ENCODE results near the gene NDUFAF5. TPM values are rescaled to one million over a fixed set of nuclear protein-coding genes. Genes with fewer than 3 reads are reported as not detected.

Gene NDUFAF5
- total and polyA plus RNA-seq, 2 experiments from 2014 or later = 16.6 to 21.3 TPM

DNA sequence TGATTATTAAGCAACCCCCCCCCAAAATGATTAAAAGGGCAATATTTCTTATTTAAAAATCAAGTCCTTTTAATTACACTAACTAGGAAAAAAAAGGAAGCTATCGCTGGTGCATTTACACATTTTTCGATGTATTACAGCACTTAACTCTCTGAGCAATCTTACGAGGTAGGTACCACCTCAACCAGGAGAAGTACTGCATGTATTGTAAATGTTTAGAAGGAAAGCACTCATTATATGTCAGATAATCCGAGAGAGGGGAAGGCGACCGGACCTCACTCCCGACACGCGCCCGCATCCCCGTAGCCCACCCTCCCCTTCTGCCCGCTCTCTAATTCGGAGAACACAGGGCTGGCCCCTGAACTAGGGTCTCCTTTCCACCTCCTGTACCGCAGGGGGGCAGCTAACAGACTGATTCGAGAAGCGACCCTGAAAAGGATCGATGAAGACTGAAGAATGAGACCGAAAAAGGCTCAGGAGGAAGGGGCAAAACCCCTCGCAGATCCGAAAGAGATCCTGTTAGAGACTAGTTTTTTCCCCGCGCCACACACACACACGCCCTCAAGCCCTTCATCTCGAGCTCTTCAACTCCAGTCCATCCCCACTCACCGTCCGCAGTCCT is 446 bp upstream of the NDUFAF5 start:
- under 1% methylated on average over 22 of the region's 26 CpGs for WGBS (ENCODE audit: low lambda C conversion rate, missing lambda C conversion rate)
- TF ChIP-seq, protein P1, sequence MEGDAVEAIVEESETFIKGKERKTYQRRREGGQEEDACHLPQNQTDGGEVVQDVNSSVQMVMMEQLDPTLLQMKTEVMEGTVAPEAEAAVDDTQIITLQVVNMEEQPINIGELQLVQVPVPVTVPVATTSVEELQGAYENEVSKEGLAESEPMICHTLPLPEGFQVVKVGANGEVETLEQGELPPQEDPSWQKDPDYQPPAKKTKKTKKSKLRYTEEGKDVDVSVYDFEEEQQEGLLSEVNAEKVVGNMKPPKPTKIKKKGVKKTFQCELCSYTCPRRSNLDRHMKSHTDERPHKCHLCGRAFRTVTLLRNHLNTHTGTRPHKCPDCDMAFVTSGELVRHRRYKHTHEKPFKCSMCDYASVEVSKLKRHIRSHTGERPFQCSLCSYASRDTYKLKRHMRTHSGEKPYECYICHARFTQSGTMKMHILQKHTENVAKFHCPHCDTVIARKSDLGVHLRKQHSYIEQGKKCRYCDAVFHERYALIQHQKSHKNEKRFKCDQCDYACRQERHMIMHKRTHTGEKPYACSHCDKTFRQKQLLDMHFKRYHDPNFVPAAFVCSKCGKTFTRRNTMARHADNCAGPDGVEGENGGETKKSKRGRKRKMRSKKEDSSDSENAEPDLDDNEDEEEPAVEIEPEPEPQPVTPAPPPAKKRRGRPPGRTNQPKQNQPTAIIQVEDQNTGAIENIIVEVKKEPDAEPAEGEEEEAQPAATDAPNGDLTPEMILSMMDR (IDR thresholded peaks at IDR 0.05; ENCODE audit: poor library complexity) = no peak
- no peak for TF ChIP-seq EZH2 (IDR thresholded peaks at IDR 0.05; ENCODE audit: borderline replicate concordance)
- TF ChIP-seq EZH2phosphoT487 (IDR thresholded peaks at IDR 0.05; ENCODE audit: low read depth, severe bottlenecking, unreplicated experiment) = no peak
- H3K4me3 ChIP-seq = peak overlapping the region; percentile 47
- no peaks in the 10 kb centered on the region for H4K20me1 ChIP-seq (ENCODE audit: insufficient read depth, poor library complexity, severe bottlenecking)
- H2AFZ ChIP-seq = peak overlapping the region; percentile 81
- peak overlapping the region; percentile 96 for H3K27ac ChIP-seq
- H3K4me2 ChIP-seq = peak overlapping the region; percentile 78
- peaks cover 25% of the 10 kb centered on the region for H3K4me1 ChIP-seq (ENCODE audit: insufficient read depth)
- H3K9me3 ChIP-seq (ENCODE audit: low read depth) = no peaks in the 10 kb centered on the region
- H3K79me2 ChIP-seq = peaks cover 66% of the 10 kb centered on the region
- no peak for DNase-seq (ENCODE audit: low spot score)
- H3K9me2 ChIP-seq (replicated peaks; ENCODE audit: insufficient read depth) = no peaks in the 10 kb centered on the region
- no peaks in the 10 kb centered on the region for H3K36me3 ChIP-seq (replicated peaks; ENCODE audit: insufficient read depth, low read depth)
- no peaks in the 10 kb centered on the region for H3K27me3 ChIP-seq

GRCh38 chr20:13786143-13786828 is 1.5 kb downstream of the NDUFAF5 start:
- H3K4me3 ChIP-seq = peak overlapping the region; percentile 77
- H3K9me3 ChIP-seq (ENCODE audit: low read depth) = no peaks in the 10 kb centered on the region
- H3K27me3 ChIP-seq = no peaks in the 10 kb centered on the region
- no peak for TF ChIP-seq EZH2phosphoT487 (IDR thresholded peaks at IDR 0.05; ENCODE audit: low read depth, severe bottlenecking, unreplicated experiment)
- no peak for TF ChIP-seq EZH2 (IDR thresholded peaks at IDR 0.05; ENCODE audit: borderline replicate concordance)
- TF ChIP-seq, protein P1 (IDR thresholded peaks at IDR 0.05; ENCODE audit: poor library complexity) = no peak
- H3K4me1 ChIP-seq (ENCODE audit: insufficient read depth) = peaks cover 25% of the 10 kb centered on the region
- no peaks in the 10 kb centered on the region for H3K9me2 ChIP-seq (replicated peaks; ENCODE audit: insufficient read depth)
- H3K27ac ChIP-seq = peak overlapping the region; percentile 96
- no peaks in the 10 kb centered on the region for H4K20me1 ChIP-seq (ENCODE audit: insufficient read depth, poor library complexity, severe bottlenecking)
- WGBS (ENCODE audit: low lambda C conversion rate, missing lambda C conversion rate) = 64% methylated on average over 8 of the region's 8 CpGs
- H2AFZ ChIP-seq = no peak overlapping the region
- no peak for DNase-seq (ENCODE audit: low spot score)
- H3K36me3 ChIP-seq (replicated peaks; ENCODE audit: insufficient read depth, low read depth) = no peaks in the 10 kb centered on the region
- peak overlapping the region; percentile 78 for H3K4me2 ChIP-seq
- peaks cover 58% of the 10 kb centered on the region for H3K79me2 ChIP-seq

DNA sequence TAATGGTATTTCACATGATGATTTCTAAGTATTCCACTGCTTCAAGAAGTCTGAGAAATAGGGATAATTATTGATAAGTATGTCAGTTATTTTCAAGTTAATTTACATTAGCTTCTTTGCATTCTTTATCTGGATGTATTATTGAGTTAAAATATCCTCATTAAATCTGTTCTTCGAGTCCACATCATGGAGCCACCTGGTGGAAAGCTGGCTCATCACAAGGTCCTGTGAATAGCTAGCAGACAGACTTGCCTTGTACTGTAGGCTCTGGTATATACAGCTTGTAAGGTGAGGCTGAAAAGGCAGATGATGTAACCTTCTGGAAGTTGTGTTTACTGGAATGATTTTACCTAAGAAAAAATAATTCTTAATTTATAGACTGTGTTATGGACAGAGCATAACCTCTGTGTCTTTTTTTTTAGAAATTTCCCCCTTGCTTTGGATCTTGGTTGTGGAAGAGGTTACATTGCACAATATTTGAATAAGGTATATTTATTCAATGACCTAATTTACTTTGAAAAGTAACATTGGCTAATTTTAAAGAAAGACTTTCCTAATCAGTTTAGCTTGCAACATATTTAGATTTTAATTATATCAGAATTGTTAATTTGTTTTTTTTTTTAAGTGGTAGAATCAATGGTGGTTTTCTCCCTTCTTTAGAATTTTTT is 3.5 kb downstream of the NDUFAF5 start:
- 13% methylated on average over 1 of the region's 1 CpG for WGBS (ENCODE audit: low lambda C conversion rate, missing lambda C conversion rate)
- Histone ChIP-seq H3K27ac (no peak overlapping the region), H4K20me1 (ENCODE audit: insufficient read depth, poor library complexity, severe bottlenecking) (no peaks in the 10 kb centered on the region), H3K4me2 (no peak overlapping the region), H3K9me3 (ENCODE audit: low read depth) (no peaks in the 10 kb centered on the region), H3K27me3 (no peaks in the 10 kb centered on the region), H3K36me3 (replicated peaks; ENCODE audit: insufficient read depth, low read depth) (no peaks in the 10 kb centered on the region), H3K9me2 (replicated peaks; ENCODE audit: insufficient read depth) (no peaks in the 10 kb centered on the region), H2AFZ (no peak overlapping the region), H3K79me2 (peaks cover 42% of the 10 kb centered on the region), H3K4me1 (ENCODE audit: insufficient read depth) (peaks cover 25% of the 10 kb centered on the region), H3K4me3 (no peak overlapping the region)
- TF ChIP-seq, protein P1 (IDR thresholded peaks at IDR 0.05; ENCODE audit: poor library complexity) = peak; percentile 66
- TF ChIP-seq EZH2 (IDR thresholded peaks at IDR 0.05; ENCODE audit: borderline replicate concordance) = no peak
- peak; percentile 79 for DNase-seq (ENCODE audit: low spot score)

Measured in hepatocyte (in vitro differentiated cells).